Measurements from ENCODE around the gene NLGN1.

NLGN1 gene

GRCh38 chr3:174061731-174062130, 664.2 kb downstream of the NLGN1 start:
- no peak overlapping the region for H4K12ac ChIP-seq (ENCODE audit: low read depth, low read length)
- H2BK120ac ChIP-seq (ENCODE audit: insufficient read depth, low read length, poor library complexity): no peak overlapping the region
- no peak overlapping the region for H3K18ac ChIP-seq (ENCODE audit: low read length)
- H2BK12ac ChIP-seq (ENCODE audit: low read length): no peak overlapping the region
- no peak overlapping the region for H3K9ac ChIP-seq (ENCODE audit: low read length)
- no peak overlapping the region for H4K91ac ChIP-seq (ENCODE audit: low read depth, low read length)
- WGBS (ENCODE audit: extremely low coverage, insufficient coverage, insufficient read length): no CpG with 5 or more reads among the region's 1 CpG
- no peak overlapping the region for H2AK5ac ChIP-seq (ENCODE audit: low read length)
- H3K79me1 ChIP-seq (ENCODE audit: low read length): no peaks in the 10 kb centered on the region
- no peak overlapping the region for H2AFZ ChIP-seq (ENCODE audit: insufficient read depth, low read length, poor library complexity)
- no peak overlapping the region for H3K4ac ChIP-seq (ENCODE audit: low read depth, low read length)
- no peaks in the 10 kb centered on the region for H3K36me3 ChIP-seq (ENCODE audit: control insufficient read depth in 1 of 2, insufficient read depth in 2 of 2, low read length in 2 of 2)
- no peak overlapping the region for H3K14ac ChIP-seq (ENCODE audit: low read length)
- H3K23ac ChIP-seq (ENCODE audit: low read length): no peak overlapping the region
- no peak for DNase-seq
- H3K27me3 ChIP-seq (ENCODE audit: insufficient read depth, low read length): no peaks in the 10 kb centered on the region
- H3K4me2 ChIP-seq (ENCODE audit: low read length): no peak overlapping the region
- H3K79me2 ChIP-seq (ENCODE audit: control insufficient read depth, insufficient read depth, low read length, poor library complexity): no peaks in the 10 kb centered on the region
- H2BK5ac ChIP-seq (ENCODE audit: low read depth, low read length, poor library complexity): no peak overlapping the region
- H4K8ac ChIP-seq (ENCODE audit: low read depth, low read length): no peak overlapping the region
- no peaks in the 10 kb centered on the region for H3K9me3 ChIP-seq (ENCODE audit: insufficient read depth, low read depth, low read length)
- H3K4me1 ChIP-seq (ENCODE audit: control insufficient read depth in 1 of 2, insufficient read depth in 2 of 2, low read length in 2 of 2): no peaks in the 10 kb centered on the region
- no peak overlapping the region for H3K27ac ChIP-seq (ENCODE audit: low read depth, low read length)
- no peak overlapping the region for H3K4me3 ChIP-seq (ENCODE audit: low read depth, low read length)

DNA sequence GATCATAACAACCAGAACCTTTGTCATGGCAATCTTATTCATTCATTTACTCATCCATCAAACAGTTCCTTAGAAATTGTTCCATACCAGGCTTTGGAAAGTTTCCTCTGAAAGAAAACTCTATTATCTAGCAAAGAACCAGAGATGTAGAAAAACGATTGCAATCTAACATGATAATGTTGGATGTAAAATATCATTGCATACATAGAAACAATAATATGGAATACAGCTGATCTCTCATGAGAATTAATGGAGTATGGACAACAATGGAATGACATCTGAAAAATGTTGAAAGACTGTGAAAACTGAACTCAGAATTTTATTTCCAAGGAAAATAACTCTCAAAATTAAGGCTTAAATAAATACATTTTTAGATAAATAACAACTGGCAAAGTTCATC, 665.4 kb downstream of the NLGN1 start:
- Histone ChIP-seq H3K36me3 (ENCODE audit: control insufficient read depth in 1 of 2, insufficient read depth in 2 of 2, low read length in 2 of 2) (no peaks in the 10 kb centered on the region), H2AK5ac (ENCODE audit: low read length) (no peak overlapping the region), H3K4me1 (ENCODE audit: control insufficient read depth in 1 of 2, insufficient read depth in 2 of 2, low read length in 2 of 2) (no peaks in the 10 kb centered on the region), H3K4me3 (ENCODE audit: low read depth, low read length) (no peak overlapping the region), H2BK5ac (ENCODE audit: low read depth, low read length, poor library complexity) (no peak overlapping the region), H3K4me2 (ENCODE audit: low read length) (no peak overlapping the region), H3K4ac (ENCODE audit: low read depth, low read length) (no peak overlapping the region), H3K18ac (ENCODE audit: low read length) (no peak overlapping the region), H3K79me2 (ENCODE audit: control insufficient read depth, insufficient read depth, low read length, poor library complexity) (no peaks in the 10 kb centered on the region), H2BK120ac (ENCODE audit: insufficient read depth, low read length, poor library complexity) (no peak overlapping the region), H2AFZ (ENCODE audit: insufficient read depth, low read length, poor library complexity) (no peak overlapping the region), H3K9ac (ENCODE audit: low read length) (no peak overlapping the region), H3K9me3 (ENCODE audit: insufficient read depth, low read depth, low read length) (no peaks in the 10 kb centered on the region), H3K27ac (ENCODE audit: low read depth, low read length) (no peak overlapping the region), H4K91ac (ENCODE audit: low read depth, low read length) (no peak overlapping the region), H2BK12ac (ENCODE audit: low read length) (no peak overlapping the region), H3K14ac (ENCODE audit: low read length) (no peak overlapping the region), H3K79me1 (ENCODE audit: low read length) (no peaks in the 10 kb centered on the region), H4K12ac (ENCODE audit: low read depth, low read length) (no peak overlapping the region), H4K8ac (ENCODE audit: low read depth, low read length) (no peak overlapping the region), H3K23ac (ENCODE audit: low read length) (no peak overlapping the region), H3K27me3 (ENCODE audit: insufficient read depth, low read length) (no peaks in the 10 kb centered on the region)
- WGBS (ENCODE audit: extremely low coverage, insufficient coverage, insufficient read length): no CpG with 5 or more reads among the region's 1 CpG
- DNase-seq: no peak

GRCh38 chr3:174068035-174068434, 670.5 kb downstream of the NLGN1 start:
- H3K79me2 ChIP-seq (ENCODE audit: control insufficient read depth, insufficient read depth, low read length, poor library complexity): no peaks in the 10 kb centered on the region
- no peak overlapping the region for H3K4me3 ChIP-seq (ENCODE audit: low read depth, low read length)
- H3K36me3 ChIP-seq (ENCODE audit: control insufficient read depth in 1 of 2, insufficient read depth in 2 of 2, low read length in 2 of 2): no peaks in the 10 kb centered on the region
- no peak overlapping the region for H3K14ac ChIP-seq (ENCODE audit: low read length)
- H2BK120ac ChIP-seq (ENCODE audit: insufficient read depth, low read length, poor library complexity): no peak overlapping the region
- no peak overlapping the region for H2AFZ ChIP-seq (ENCODE audit: insufficient read depth, low read length, poor library complexity)
- H3K18ac ChIP-seq (ENCODE audit: low read length): no peak overlapping the region
- H2AK5ac ChIP-seq (ENCODE audit: low read length): no peak overlapping the region
- no peak overlapping the region for H4K8ac ChIP-seq (ENCODE audit: low read depth, low read length)
- H4K91ac ChIP-seq (ENCODE audit: low read depth, low read length): no peak overlapping the region
- no peak overlapping the region for H4K12ac ChIP-seq (ENCODE audit: low read depth, low read length)
- H3K4me1 ChIP-seq (ENCODE audit: control insufficient read depth in 1 of 2, insufficient read depth in 2 of 2, low read length in 2 of 2): no peaks in the 10 kb centered on the region
- WGBS (ENCODE audit: extremely low coverage, insufficient coverage, insufficient read length): no CpG with 5 or more reads among the region's 2 CpGs
- H3K23ac ChIP-seq (ENCODE audit: low read length): no peak overlapping the region
- H3K79me1 ChIP-seq (ENCODE audit: low read length): no peaks in the 10 kb centered on the region
- H3K27ac ChIP-seq (ENCODE audit: low read depth, low read length): no peak overlapping the region
- H3K27me3 ChIP-seq (ENCODE audit: insufficient read depth, low read length): no peaks in the 10 kb centered on the region
- no peak overlapping the region for H2BK5ac ChIP-seq (ENCODE audit: low read depth, low read length, poor library complexity)
- H3K4me2 ChIP-seq (ENCODE audit: low read length): no peak overlapping the region
- no peaks in the 10 kb centered on the region for H3K9me3 ChIP-seq (ENCODE audit: insufficient read depth, low read depth, low read length)
- DNase-seq: no peak
- H2BK12ac ChIP-seq (ENCODE audit: low read length): no peak overlapping the region
- H3K4ac ChIP-seq (ENCODE audit: low read depth, low read length): no peak overlapping the region
- no peak overlapping the region for H3K9ac ChIP-seq (ENCODE audit: low read length)

DNA sequence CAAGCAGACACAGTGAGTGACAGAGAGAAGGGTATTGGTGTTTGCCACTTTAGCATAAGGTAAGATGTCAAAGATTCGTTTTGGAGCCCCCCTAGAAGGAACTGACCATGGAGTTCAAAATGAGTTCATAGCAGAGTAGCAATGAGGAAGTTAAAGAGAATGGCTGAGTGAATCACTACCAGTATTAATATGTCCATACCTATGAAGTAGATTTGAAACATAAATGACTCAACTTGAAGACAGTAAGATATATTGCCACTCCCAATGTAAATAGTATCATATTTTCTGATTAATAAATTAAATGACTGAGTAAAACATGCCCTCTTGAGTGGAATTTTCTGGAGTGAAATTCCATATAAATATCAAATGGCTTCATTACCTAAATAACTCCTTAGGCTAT, 675.1 kb downstream of the NLGN1 start:
- Histone ChIP-seq H3K23ac (ENCODE audit: low read length) (no peak overlapping the region), H3K79me2 (ENCODE audit: control insufficient read depth, insufficient read depth, low read length, poor library complexity) (no peaks in the 10 kb centered on the region), H3K14ac (ENCODE audit: low read length) (no peak overlapping the region), H3K9ac (ENCODE audit: low read length) (no peak overlapping the region), H3K27me3 (ENCODE audit: insufficient read depth, low read length) (no peaks in the 10 kb centered on the region), H3K18ac (ENCODE audit: low read length) (no peak overlapping the region), H2BK5ac (ENCODE audit: low read depth, low read length, poor library complexity) (no peak overlapping the region), H2BK120ac (ENCODE audit: insufficient read depth, low read length, poor library complexity) (no peak overlapping the region), H3K4me3 (ENCODE audit: low read depth, low read length) (no peak overlapping the region), H2AK5ac (ENCODE audit: low read length) (no peak overlapping the region), H3K36me3 (ENCODE audit: control insufficient read depth in 1 of 2, insufficient read depth in 2 of 2, low read length in 2 of 2) (no peaks in the 10 kb centered on the region), H2AFZ (ENCODE audit: insufficient read depth, low read length, poor library complexity) (no peak overlapping the region), H3K4me2 (ENCODE audit: low read length) (no peak overlapping the region), H4K12ac (ENCODE audit: low read depth, low read length) (no peak overlapping the region), H2BK12ac (ENCODE audit: low read length) (no peak overlapping the region), H3K9me3 (ENCODE audit: insufficient read depth, low read depth, low read length) (no peaks in the 10 kb centered on the region), H3K27ac (ENCODE audit: low read depth, low read length) (no peak overlapping the region), H4K8ac (ENCODE audit: low read depth, low read length) (no peak overlapping the region), H4K91ac (ENCODE audit: low read depth, low read length) (no peak overlapping the region), H3K4me1 (ENCODE audit: control insufficient read depth in 1 of 2, insufficient read depth in 2 of 2, low read length in 2 of 2) (no peaks in the 10 kb centered on the region), H3K79me1 (ENCODE audit: low read length) (no peaks in the 10 kb centered on the region), H3K4ac (ENCODE audit: low read depth, low read length) (no peak overlapping the region)
- DNase-seq: no peak
- no CpG with 5 or more reads among the region's 1 CpG for WGBS (ENCODE audit: extremely low coverage, insufficient coverage, insufficient read length)
